GM23338 (cell line): ENCODE data around the gene PRIMPOL. TPM values are rescaled to one million over a fixed set of nuclear protein-coding genes. Genes with fewer than 3 reads are reported as not detected.

Experiments used
- ATAC-seq: fragments of 200-7000 bp; cut with Tn5 transposase; 3 replicates; pipeline ENCODE4 v1.9.1; 2020
- DNase-seq: peaks from one replicate; pipeline ENCODE4 v3.0.0-alpha.2; 2015; ENCODE audit warnings: low spot score
- H2AFZ ChIP-seq: fragments of 200-600 bp; sonication (generic); 2 replicates; pipeline ENCODE4 v1.8.0; 2016; ENCODE audit warnings: antibody characterized with exemption, mild to moderate bottlenecking, moderate library complexity
- H3F3A ChIP-seq: fragments of 200-600 bp; sonication (generic); replicated peaks from 2 replicates; pipeline ENCODE4 v1.8.0; 2017; ENCODE audit warnings: antibody characterized with exemption, mixed run types, low read depth
- H3K27ac ChIP-seq: fragments of 200-600 bp; sonication (generic); 2 replicates; pipeline ENCODE4 v1.6.1; 2016; ENCODE audit warnings: low read depth
- H3K27me3 ChIP-seq: fragments of 200-600 bp; sonication (generic); 2 replicates; pipeline ENCODE4 v1.8.0; 2016; ENCODE audit warnings: mild to moderate bottlenecking, mixed run types, moderate library complexity; ENCODE audit not compliant: insufficient read depth
- H3K36me3 ChIP-seq: fragments of 200-600 bp; sonication (generic); 2 replicates; pipeline ENCODE4 v1.8.0; 2016; ENCODE audit warnings: mild to moderate bottlenecking; ENCODE audit not compliant: insufficient read depth
- H3K4me1 ChIP-seq: fragments of 200-600 bp; sonication (generic); 2 replicates; pipeline ENCODE4 v1.8.0; 2016; ENCODE audit warnings: mild to moderate bottlenecking, moderate library complexity; ENCODE audit not compliant: insufficient read depth
- H3K4me2 ChIP-seq: fragments of 200-600 bp; sonication (generic); 2 replicates; pipeline ENCODE4 v1.7.1; 2017; ENCODE audit warnings: mixed run types
- H3K4me3 ChIP-seq: fragments of 200-600 bp; sonication (generic); 2 replicates; pipeline ENCODE4 v1.6.1; 2016; ENCODE audit warnings: mixed run types
- H3K79me2 ChIP-seq: fragments of 200-600 bp; sonication (generic); replicated peaks from 2 replicates; pipeline ENCODE4 v1.8.0; 2017; ENCODE audit warnings: mild to moderate bottlenecking; ENCODE audit not compliant: insufficient read depth
- H3K9me2 ChIP-seq: fragments of 200-600 bp; sonication (generic); 2 replicates; pipeline ENCODE4 v1.8.0; 2017; ENCODE audit not compliant: insufficient read depth
- H4K20me1 ChIP-seq: fragments of 200-600 bp; sonication (generic); replicated peaks from 2 replicates; pipeline ENCODE4 v1.8.0; 2017; ENCODE audit warnings: mild to moderate bottlenecking; ENCODE audit not compliant: insufficient read depth
- H3K27ac Mint-ChIP-seq: 2 replicates; pipeline ENCODE4 v1.8.0; 2020; ENCODE audit warnings: inconsistent platforms, mild to moderate bottlenecking, moderate library complexity, mixed read lengths
- H3K27me3 Mint-ChIP-seq: 3 replicates; pipeline ENCODE4 v1.8.0; 2022; ENCODE audit warnings: low read depth, mild to moderate bottlenecking, moderate library complexity, mixed read lengths, inconsistent platforms; ENCODE audit not compliant: insufficient read depth, poor library complexity
- H3K36me3 Mint-ChIP-seq: 3 replicates; pipeline ENCODE4 v1.8.0; 2021; ENCODE audit warnings: low read depth, mild to moderate bottlenecking, inconsistent platforms, moderate library complexity, mixed read lengths
- H3K4me1 Mint-ChIP-seq: 3 replicates; pipeline ENCODE4 v1.8.0; 2020; ENCODE audit warnings: mild to moderate bottlenecking, inconsistent platforms, mixed read lengths
- H3K4me3 Mint-ChIP-seq: 3 replicates; pipeline ENCODE4 v1.8.0; 2021; ENCODE audit warnings: moderate library complexity, mild to moderate bottlenecking, inconsistent platforms, mixed read lengths
- H3K9me3 Mint-ChIP-seq: 3 replicates; pipeline ENCODE4 v1.8.0; 2020; ENCODE audit warnings: moderate library complexity, mild to moderate bottlenecking, inconsistent platforms, mixed read lengths
- CREB1 ChIP-seq: fragments of 250-450 bp; sonication (Bioruptor Pico); IDR thresholded peaks from 2 replicates; pipeline ENCODE4 v1.5.0; 2020; ENCODE audit warnings: low read depth, mild to moderate bottlenecking, moderate library complexity
- EZH2 ChIP-seq: fragments of 200-600 bp; sonication (generic); IDR thresholded peaks from one replicate; pipeline ENCODE4 v1.8.0; 2017; ENCODE audit warnings: antibody characterized with exemption, mild to moderate bottlenecking, low read depth; ENCODE audit not compliant: unreplicated experiment
- JUNB ChIP-seq: IDR thresholded peaks from one replicate; pipeline ENCODE4 v1.6.1; 2016; ENCODE audit warnings: antibody characterized with exemption; ENCODE audit not compliant: unreplicated experiment
- NANOG ChIP-seq: IDR thresholded peaks from 2 replicates; pipeline ENCODE4 v1.6.1; 2016; ENCODE audit warnings: antibody characterized with exemption, borderline replicate concordance
- POLR2AphosphoS5 ChIP-seq: IDR thresholded peaks from 2 replicates; pipeline ENCODE4 v1.6.1; 2016; ENCODE audit warnings: antibody characterized with exemption, low read depth
- STAT1 ChIP-seq: IDR thresholded peaks from one replicate; pipeline ENCODE4 v1.6.1; 2016; ENCODE audit warnings: antibody characterized with exemption; ENCODE audit not compliant: unreplicated experiment
- ZNF331 ChIP-seq: fragments of 250-450 bp; sonication (Bioruptor Pico); IDR thresholded peaks from 2 replicates; pipeline ENCODE4 v1.5.0; 2020; ENCODE audit warnings: low read depth, mild to moderate bottlenecking, moderate library complexity
- polyA plus RNA-seq: library from polyadenylated mRNA; unstranded; fragments of >200 nt; fragmentation: Nextera tagmentation; extraction: Ambion mirVana; gene quantifications from 2 replicates; pipeline ENCODE4 v1.2.1, GENCODE V29; 2016
- total RNA-seq: library from RNA; depleted of rRNA; stranded (reverse); fragments of >200 nt; shearing (Covaris generic); gene quantifications from 2 replicates; pipeline ENCODE4 v1.2.3, GENCODE V29; 2014
- TF ChIP-seq, protein P1 (sequence below), 2 experiments: fragments of 200-600 bp in 1 of 2; sonication (generic) in 1 of 2; conservative IDR thresholded peaks; 2 replicates each; pipeline versions ENCODE4 v1.5.1 to v1.6.1; 2016 to 2017; ENCODE audit warnings: antibody characterized with exemption in 2 of 2, low read depth in 2 of 2, mild to moderate bottlenecking in 2 of 2, moderate library complexity in 1 of 2
- TF ChIP-seq, protein P2 (sequence below): IDR thresholded peaks from 2 replicates; pipeline ENCODE4 v1.6.1; 2016; ENCODE audit warnings: antibody characterized with exemption
- TF ChIP-seq, protein P3 (sequence below): fragments of 250-450 bp; sonication (Bioruptor Pico); IDR thresholded peaks from 2 replicates; pipeline ENCODE4 v1.5.0; 2020; ENCODE audit warnings: mild to moderate bottlenecking, moderate library complexity
- TF ChIP-seq, protein P4 (sequence below): IDR thresholded peaks from one replicate; pipeline ENCODE4 v1.6.1; 2018; ENCODE audit warnings: antibody characterized with exemption; ENCODE audit not compliant: unreplicated experiment

PRIMPOL gene
- total and polyA plus RNA-seq, 2 experiments from 2014 or later = 3.5 to 9.6 TPM

DNA sequence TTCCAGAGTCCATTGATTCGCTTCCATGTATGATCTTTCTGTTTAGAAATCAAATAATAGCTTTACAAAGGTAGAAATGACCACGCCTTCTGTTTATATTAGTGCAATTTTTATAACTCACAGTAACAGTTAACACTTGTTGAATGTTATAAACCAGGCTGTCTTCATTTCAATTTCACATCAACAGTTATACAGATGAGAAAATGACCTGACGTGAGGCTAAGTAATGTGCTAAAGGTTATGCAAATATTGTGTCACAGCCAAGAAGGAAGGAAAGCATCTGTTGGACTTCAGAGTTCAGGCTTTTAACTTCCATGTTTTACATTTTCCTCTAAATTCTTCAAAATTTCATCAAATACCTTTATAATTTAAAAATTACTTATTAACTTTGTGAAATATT is 14.2 kb upstream of the PRIMPOL start:
- Histone ChIP-seq H3K4me3 (no peak overlapping the region), H3K27ac (no peak overlapping the region), H3K4me2 (no peak overlapping the region), H3F3A (no peaks in the 10 kb centered on the region), H3K4me1 (no peaks in the 10 kb centered on the region), H3K27me3 (no peaks in the 10 kb centered on the region), H3K9me2 (no peaks in the 10 kb centered on the region), H2AFZ (no peak overlapping the region), H3K79me2 (peaks cover 58% of the 10 kb centered on the region), H4K20me1 (peaks cover 15% of the 10 kb centered on the region), H3K36me3 (peaks cover 22% of the 10 kb centered on the region)
- no peak for DNase-seq
- ATAC-seq = no peak
- no peak for TF ChIP-seq NANOG
- TF ChIP-seq, protein P1, sequence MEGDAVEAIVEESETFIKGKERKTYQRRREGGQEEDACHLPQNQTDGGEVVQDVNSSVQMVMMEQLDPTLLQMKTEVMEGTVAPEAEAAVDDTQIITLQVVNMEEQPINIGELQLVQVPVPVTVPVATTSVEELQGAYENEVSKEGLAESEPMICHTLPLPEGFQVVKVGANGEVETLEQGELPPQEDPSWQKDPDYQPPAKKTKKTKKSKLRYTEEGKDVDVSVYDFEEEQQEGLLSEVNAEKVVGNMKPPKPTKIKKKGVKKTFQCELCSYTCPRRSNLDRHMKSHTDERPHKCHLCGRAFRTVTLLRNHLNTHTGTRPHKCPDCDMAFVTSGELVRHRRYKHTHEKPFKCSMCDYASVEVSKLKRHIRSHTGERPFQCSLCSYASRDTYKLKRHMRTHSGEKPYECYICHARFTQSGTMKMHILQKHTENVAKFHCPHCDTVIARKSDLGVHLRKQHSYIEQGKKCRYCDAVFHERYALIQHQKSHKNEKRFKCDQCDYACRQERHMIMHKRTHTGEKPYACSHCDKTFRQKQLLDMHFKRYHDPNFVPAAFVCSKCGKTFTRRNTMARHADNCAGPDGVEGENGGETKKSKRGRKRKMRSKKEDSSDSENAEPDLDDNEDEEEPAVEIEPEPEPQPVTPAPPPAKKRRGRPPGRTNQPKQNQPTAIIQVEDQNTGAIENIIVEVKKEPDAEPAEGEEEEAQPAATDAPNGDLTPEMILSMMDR (conservative IDR thresholded peaks at IDR 0.05; ENCODE audit: low read depth in 2 of 2) = no peak
- no peak for TF ChIP-seq CREB1 (CRISPR knock-in tag)
- no peak for TF ChIP-seq EZH2
- no peak for TF ChIP-seq JUNB
- TF ChIP-seq, protein P2, sequence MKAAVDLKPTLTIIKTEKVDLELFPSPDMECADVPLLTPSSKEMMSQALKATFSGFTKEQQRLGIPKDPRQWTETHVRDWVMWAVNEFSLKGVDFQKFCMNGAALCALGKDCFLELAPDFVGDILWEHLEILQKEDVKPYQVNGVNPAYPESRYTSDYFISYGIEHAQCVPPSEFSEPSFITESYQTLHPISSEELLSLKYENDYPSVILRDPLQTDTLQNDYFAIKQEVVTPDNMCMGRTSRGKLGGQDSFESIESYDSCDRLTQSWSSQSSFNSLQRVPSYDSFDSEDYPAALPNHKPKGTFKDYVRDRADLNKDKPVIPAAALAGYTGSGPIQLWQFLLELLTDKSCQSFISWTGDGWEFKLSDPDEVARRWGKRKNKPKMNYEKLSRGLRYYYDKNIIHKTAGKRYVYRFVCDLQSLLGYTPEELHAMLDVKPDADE = no peak
- TF ChIP-seq, protein P3, sequence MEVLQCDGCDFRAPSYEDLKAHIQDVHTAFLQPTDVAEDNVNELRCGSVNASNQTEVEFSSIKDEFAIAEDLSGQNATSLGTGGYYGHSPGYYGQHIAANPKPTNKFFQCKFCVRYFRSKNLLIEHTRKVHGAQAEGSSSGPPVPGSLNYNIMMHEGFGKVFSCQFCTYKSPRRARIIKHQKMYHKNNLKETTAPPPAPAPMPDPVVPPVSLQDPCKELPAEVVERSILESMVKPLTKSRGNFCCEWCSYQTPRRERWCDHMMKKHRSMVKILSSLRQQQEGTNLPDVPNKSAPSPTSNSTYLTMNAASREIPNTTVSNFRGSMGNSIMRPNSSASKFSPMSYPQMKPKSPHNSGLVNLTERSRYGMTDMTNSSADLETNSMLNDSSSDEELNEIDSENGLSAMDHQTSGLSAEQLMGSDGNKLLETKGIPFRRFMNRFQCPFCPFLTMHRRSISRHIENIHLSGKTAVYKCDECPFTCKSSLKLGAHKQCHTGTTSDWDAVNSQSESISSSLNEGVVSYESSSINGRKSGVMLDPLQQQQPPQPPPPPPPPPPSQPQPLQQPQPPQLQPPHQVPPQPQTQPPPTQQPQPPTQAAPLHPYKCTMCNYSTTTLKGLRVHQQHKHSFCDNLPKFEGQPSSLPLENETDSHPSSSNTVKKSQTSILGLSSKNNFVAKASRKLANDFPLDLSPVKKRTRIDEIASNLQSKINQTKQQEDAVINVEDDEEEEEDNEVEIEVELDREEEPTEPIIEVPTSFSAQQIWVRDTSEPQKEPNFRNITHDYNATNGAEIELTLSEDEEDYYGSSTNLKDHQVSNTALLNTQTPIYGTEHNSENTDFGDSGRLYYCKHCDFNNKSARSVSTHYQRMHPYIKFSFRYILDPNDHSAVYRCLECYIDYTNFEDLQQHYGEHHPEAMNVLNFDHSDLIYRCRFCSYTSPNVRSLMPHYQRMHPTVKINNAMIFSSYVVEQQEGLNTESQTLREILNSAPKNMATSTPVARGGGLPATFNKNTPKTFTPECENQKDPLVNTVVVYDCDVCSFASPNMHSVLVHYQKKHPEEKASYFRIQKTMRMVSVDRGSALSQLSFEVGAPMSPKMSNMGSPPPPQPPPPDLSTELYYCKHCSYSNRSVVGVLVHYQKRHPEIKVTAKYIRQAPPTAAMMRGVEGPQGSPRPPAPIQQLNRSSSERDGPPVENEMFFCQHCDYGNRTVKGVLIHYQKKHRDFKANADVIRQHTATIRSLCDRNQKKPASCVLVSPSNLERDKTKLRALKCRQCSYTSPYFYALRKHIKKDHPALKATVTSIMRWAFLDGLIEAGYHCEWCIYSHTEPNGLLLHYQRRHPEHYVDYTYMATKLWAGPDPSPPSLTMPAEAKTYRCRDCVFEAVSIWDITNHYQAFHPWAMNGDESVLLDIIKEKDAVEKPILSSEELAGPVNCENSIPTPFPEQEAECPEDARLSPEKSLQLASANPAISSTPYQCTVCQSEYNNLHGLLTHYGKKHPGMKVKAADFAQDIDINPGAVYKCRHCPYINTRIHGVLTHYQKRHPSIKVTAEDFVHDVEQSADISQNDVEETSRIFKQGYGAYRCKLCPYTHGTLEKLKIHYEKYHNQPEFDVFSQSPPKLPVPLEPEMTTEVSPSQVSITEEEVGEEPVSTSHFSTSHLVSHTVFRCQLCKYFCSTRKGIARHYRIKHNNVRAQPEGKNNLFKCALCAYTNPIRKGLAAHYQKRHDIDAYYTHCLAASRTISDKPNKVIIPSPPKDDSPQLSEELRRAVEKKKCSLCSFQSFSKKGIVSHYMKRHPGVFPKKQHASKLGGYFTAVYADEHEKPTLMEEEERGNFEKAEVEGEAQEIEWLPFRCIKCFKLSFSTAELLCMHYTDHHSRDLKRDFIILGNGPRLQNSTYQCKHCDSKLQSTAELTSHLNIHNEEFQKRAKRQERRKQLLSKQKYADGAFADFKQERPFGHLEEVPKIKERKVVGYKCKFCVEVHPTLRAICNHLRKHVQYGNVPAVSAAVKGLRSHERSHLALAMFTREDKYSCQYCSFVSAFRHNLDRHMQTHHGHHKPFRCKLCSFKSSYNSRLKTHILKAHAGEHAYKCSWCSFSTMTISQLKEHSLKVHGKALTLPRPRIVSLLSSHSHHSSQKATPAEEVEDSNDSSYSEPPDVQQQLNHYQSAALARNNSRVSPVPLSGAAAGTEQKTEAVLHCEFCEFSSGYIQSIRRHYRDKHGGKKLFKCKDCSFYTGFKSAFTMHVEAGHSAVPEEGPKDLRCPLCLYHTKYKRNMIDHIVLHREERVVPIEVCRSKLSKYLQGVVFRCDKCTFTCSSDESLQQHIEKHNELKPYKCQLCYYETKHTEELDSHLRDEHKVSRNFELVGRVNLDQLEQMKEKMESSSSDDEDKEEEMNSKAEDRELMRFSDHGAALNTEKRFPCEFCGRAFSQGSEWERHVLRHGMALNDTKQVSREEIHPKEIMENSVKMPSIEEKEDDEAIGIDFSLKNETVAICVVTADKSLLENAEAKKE (CRISPR knock-in tag) = no peak
- TF ChIP-seq POLR2AphosphoS5 = no peak
- no peak for TF ChIP-seq ZNF331 (CRISPR knock-in tag)
- TF ChIP-seq STAT1 = no peak
- TF ChIP-seq, protein P4, sequence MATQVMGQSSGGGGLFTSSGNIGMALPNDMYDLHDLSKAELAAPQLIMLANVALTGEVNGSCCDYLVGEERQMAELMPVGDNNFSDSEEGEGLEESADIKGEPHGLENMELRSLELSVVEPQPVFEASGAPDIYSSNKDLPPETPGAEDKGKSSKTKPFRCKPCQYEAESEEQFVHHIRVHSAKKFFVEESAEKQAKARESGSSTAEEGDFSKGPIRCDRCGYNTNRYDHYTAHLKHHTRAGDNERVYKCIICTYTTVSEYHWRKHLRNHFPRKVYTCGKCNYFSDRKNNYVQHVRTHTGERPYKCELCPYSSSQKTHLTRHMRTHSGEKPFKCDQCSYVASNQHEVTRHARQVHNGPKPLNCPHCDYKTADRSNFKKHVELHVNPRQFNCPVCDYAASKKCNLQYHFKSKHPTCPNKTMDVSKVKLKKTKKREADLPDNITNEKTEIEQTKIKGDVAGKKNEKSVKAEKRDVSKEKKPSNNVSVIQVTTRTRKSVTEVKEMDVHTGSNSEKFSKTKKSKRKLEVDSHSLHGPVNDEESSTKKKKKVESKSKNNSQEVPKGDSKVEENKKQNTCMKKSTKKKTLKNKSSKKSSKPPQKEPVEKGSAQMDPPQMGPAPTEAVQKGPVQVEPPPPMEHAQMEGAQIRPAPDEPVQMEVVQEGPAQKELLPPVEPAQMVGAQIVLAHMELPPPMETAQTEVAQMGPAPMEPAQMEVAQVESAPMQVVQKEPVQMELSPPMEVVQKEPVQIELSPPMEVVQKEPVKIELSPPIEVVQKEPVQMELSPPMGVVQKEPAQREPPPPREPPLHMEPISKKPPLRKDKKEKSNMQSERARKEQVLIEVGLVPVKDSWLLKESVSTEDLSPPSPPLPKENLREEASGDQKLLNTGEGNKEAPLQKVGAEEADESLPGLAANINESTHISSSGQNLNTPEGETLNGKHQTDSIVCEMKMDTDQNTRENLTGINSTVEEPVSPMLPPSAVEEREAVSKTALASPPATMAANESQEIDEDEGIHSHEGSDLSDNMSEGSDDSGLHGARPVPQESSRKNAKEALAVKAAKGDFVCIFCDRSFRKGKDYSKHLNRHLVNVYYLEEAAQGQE = no peak
- Mint-ChIP-seq H3K9me3 (no peaks in the 10 kb centered on the region), H3K36me3 (peaks cover 80% of the 10 kb centered on the region), H3K4me1 (peaks cover 9% of the 10 kb centered on the region), H3K4me3 (no peak overlapping the region), H3K27me3 (no peaks in the 10 kb centered on the region), H3K27ac (no peak overlapping the region)
